ENCODE results near the gene MRPS25. TPM values are rescaled to one million over a fixed set of nuclear protein-coding genes. Genes with fewer than 3 reads are reported as not detected.

The MRPS25 gene
- total and polyA plus RNA-seq, 2 donors (not counting 3 experiments of a cell fraction or from before 2014, with no cell fraction given) = 32.5 to 68.7 TPM

DNA sequence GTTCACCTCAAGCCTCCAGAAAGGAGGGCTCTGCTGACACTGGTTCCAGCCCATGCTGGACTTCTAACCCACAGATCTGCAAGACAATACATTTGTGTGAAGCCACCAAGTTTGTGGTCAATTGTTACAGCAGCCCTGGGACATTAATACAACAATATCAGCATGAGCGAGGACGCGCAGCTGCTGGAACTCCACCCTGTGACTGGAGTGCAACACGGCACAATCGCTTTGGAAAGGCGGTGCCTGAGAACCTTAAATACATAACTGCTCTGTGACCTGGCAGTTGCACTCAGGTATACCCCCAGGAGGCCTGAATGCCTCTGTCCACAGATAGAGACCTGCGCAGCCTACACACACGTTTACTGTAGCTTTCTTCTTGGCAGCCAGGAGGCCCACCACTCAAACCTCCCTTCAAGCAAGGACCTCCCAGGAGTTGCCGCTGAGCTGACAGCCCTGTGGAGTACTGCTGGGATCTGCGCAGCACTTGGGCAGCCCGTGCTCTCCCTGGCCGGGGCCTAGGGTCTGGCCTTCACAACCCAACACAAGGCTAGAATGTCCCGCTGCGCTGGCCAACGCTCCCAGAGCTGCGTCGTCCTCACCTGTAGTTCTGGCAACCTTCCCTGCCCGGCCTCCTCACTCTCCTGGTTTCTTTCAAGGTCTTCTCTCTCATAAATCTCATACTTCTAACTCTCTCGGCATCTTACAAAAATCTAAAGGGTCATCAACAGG is 8.3 kb downstream of the MRPS25 start:
- FAIRE-seq = no peak
- POLR2A ChIA-PET = no interaction called here
- no peak for DNase-seq (ENCODE audit: low read depth, low spot score)
- Histone ChIP-seq H3K4me1 (ENCODE audit: control insufficient read depth, extremely low read depth, insufficient read depth, low read length) (no peaks in the 10 kb centered on the region), H3K4me2 (ENCODE audit: insufficient read depth, low read length) (no peak overlapping the region), H3K9me1 (replicated peaks; ENCODE audit: control insufficient read depth, extremely low read depth, insufficient read depth, low read length) (no peaks in the 10 kb centered on the region), H3K36me3 (ENCODE audit: control insufficient read depth in 2 of 2, extremely low read depth in 1 of 2, insufficient read depth in 2 of 2, low read length in 2 of 2) (peaks cover 8 to 24% of the 10 kb centered on the region in 2 experiments), H3K27ac (ENCODE audit: insufficient read depth, low read depth, low read length) (no peak overlapping the region), H3K4me3 (replicated peaks in 1 of 3; ENCODE audit: insufficient read depth in 1 of 3, low read depth in 1 of 3, low read length in 3 of 3) (no peak overlapping the region), H3K9ac (replicated peaks; ENCODE audit: extremely low read depth, insufficient read depth, low read length) (no peak overlapping the region), H4K20me1 (replicated peaks; ENCODE audit: control insufficient read depth, extremely low read depth, insufficient read depth, low read length) (no peaks in the 10 kb centered on the region), H3K79me2 (ENCODE audit: control insufficient read depth, insufficient read depth, low read length) (peaks cover 65% of the 10 kb centered on the region), H2AFZ (ENCODE audit: low read depth, low read length) (no peak overlapping the region), H3K9me3 (replicated peaks; ENCODE audit: control insufficient read depth, insufficient read depth, low read length) (no peaks in the 10 kb centered on the region), H3K27me3 (ENCODE audit: control insufficient read depth in 2 of 2, insufficient read depth in 2 of 2, low read length in 2 of 2) (no peaks in the 10 kb centered on the region)
- BruUV-seq (replicated peaks) = no TSS peak
- TF ChIP-seq, protein P1, sequence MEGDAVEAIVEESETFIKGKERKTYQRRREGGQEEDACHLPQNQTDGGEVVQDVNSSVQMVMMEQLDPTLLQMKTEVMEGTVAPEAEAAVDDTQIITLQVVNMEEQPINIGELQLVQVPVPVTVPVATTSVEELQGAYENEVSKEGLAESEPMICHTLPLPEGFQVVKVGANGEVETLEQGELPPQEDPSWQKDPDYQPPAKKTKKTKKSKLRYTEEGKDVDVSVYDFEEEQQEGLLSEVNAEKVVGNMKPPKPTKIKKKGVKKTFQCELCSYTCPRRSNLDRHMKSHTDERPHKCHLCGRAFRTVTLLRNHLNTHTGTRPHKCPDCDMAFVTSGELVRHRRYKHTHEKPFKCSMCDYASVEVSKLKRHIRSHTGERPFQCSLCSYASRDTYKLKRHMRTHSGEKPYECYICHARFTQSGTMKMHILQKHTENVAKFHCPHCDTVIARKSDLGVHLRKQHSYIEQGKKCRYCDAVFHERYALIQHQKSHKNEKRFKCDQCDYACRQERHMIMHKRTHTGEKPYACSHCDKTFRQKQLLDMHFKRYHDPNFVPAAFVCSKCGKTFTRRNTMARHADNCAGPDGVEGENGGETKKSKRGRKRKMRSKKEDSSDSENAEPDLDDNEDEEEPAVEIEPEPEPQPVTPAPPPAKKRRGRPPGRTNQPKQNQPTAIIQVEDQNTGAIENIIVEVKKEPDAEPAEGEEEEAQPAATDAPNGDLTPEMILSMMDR (IDR thresholded peaks at IDR 0.05; ENCODE audit: extremely low read depth in 1 of 2, insufficient read depth in 1 of 2, low read depth in 1 of 2, low read length in 2 of 2) = no peak
- TF ChIP-seq, protein P2, sequence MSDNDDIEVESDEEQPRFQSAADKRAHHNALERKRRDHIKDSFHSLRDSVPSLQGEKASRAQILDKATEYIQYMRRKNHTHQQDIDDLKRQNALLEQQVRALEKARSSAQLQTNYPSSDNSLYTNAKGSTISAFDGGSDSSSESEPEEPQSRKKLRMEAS (IDR thresholded peaks at IDR 0.05; ENCODE audit: insufficient read depth, insufficient read length) = no peak
- no peak for TF ChIP-seq POLR2A (IDR thresholded peaks at IDR 0.05; ENCODE audit: low read depth, low read length)
- no peak for TF ChIP-seq EZH2 (IDR thresholded peaks at IDR 0.05; ENCODE audit: borderline replicate concordance, low read depth, low read length, severe bottlenecking)
- no peak for TF ChIP-seq MYC (IDR thresholded peaks at IDR 0.05; ENCODE audit: low read depth, low read length)
- TF ChIP-seq JUN (IDR thresholded peaks at IDR 0.05; ENCODE audit: borderline replicate concordance, insufficient read depth, insufficient read length, low read depth) = no peak
- no peak for TF ChIP-seq GATA2 (IDR thresholded peaks at IDR 0.05; ENCODE audit: insufficient read depth, insufficient read length, low read depth, low read length)
- no peak for TF ChIP-seq FOS (IDR thresholded peaks at IDR 0.05; ENCODE audit: borderline replicate concordance, insufficient read depth, low read length)
- TF ChIP-seq POLR2AphosphoS5 (IDR thresholded peaks at IDR 0.05; ENCODE audit: insufficient read depth, low read depth, low read length) = no peak
- dilution Hi-C loops (cut with MboI; ENCODE audit: extremely low pct_ligation_motif_present, low sequenced_read_pairs) (no loop called here), intact Hi-C loops (cut with micrococcal nuclease) (no loop called here)
- CTCF ChIA-PET = no interaction called here

All from endothelial cell of umbilical vein (primary cell).